Central memory CD8-positive, alpha-beta T cell (primary cell): ENCODE measurements around the gene PRR7.
A peak's percentile ranks its signal among the peaks of the same experiment; 100 is the strongest.

ENCODE experiments used
- ATAC-seq: fragments of 150-1000 bp; cut with Tn5 transposase; replicated peaks from 2 replicates; pipeline ENCODE4 v1.10.0; 2022; ENCODE audit warnings: mild to moderate bottlenecking, moderate FRiP score, moderate number of reproducible peaks; ENCODE audit not compliant: poor library complexity, severe bottlenecking; ENCODE audit errors: extremely low read depth
- DNase-seq, 2 donors: peaks; one replicate each; pipeline ENCODE4 v3.0.0; 2021; ENCODE audit warnings: low spot score in 2 of 2
- H3K27ac Mint-ChIP-seq: one replicate; pipeline ENCODE4 v1.8.0; 2022; ENCODE audit warnings: low read depth, mild to moderate bottlenecking, moderate library complexity, mixed read lengths
- H3K27me3 Mint-ChIP-seq: one replicate; pipeline ENCODE4 v1.8.0; 2022; ENCODE audit warnings: mixed read lengths
- H3K36me3 Mint-ChIP-seq: one replicate; pipeline ENCODE4 v1.8.0; 2022; ENCODE audit warnings: mild to moderate bottlenecking, moderate library complexity, mixed read lengths; ENCODE audit not compliant: insufficient read depth
- H3K4me1 Mint-ChIP-seq: one replicate; pipeline ENCODE4 v1.8.0; 2022; ENCODE audit warnings: mixed read lengths
- H3K4me3 Mint-ChIP-seq: one replicate; pipeline ENCODE4 v1.8.0; 2022; ENCODE audit warnings: mild to moderate bottlenecking, moderate library complexity, mixed read lengths
- H3K9me3 Mint-ChIP-seq: one replicate; pipeline ENCODE4 v1.8.0; 2022; ENCODE audit warnings: mixed read lengths

Gene PRR7

DNA sequence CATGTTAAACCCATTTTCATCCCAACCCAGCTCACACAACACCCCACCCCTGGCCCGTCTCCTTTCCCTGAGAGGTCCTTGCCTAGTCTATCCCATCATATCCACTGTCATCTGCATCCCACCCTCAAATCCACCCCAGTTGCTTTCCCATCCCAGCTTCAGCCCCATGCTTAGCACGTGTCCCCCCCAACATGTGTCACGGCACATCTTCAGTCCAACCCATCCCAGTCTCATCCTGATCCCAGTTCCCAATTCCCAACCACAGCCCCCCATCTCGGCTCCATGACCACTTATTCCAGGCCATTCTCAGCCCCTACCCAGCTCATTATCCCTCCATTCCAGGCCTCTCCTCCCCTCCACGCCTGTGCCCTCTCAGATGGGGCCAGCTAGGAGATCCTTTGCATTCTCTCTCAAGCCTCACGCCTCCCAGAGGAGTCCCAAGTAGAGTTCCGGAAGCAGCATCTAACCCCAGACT, 27.4 kb downstream of the PRR7 start:
- Mint-ChIP-seq H3K27me3 (peaks cover 9% of the 10 kb centered on the region), H3K4me1 (peaks cover 64% of the 10 kb centered on the region), H3K9me3 (no peaks in the 10 kb centered on the region), H3K4me3 (peak overlapping the region; percentile 89), H3K36me3 (peaks cover 9% of the 10 kb centered on the region), H3K27ac (peak overlapping the region; percentile 77)
- ATAC-seq (no peak), DNase-seq (no peak)

DNA sequence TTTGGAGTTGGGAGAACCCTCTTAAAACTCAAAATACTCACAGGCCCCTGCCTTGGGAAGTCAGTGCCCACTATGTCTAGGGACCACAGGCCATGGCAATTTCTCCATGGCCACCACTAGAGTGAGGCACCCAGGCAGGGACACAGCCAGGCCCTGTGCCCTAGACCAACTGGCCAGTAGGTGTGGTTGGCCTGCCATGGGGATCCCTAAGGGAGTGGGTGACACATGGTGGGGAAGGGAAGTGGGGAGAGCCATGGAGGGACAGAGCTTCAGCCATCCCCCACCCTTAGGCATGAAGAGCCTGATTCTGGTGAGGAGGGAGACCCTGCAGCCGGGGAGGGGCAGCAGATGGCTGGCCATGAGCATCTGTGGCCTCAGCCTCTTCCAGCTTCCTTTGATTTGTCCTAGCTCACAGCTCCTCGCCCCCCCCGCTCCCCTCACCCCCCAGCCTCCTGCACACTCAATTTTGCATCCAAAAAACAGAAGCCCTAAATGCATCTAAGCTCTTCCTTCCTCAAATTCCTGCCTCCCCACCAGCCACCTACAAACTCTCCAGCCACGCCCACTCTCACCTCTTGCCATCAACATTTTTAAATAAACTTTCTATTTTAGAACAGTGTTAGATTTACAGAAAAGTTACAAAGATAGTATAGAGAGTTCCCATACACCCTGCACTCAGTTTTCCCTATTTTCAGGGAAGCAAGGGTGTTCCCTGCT, 28.4 kb downstream of the PRR7 start:
- Mint-ChIP-seq H3K27ac (peak overlapping the region; percentile 63), H3K36me3 (peaks cover 11% of the 10 kb centered on the region), H3K4me3 (peak overlapping the region; percentile 89), H3K4me1 (peaks cover 63% of the 10 kb centered on the region), H3K9me3 (no peaks in the 10 kb centered on the region), H3K27me3 (peaks cover 9% of the 10 kb centered on the region)
- ATAC-seq (no peak), DNase-seq (no peak)

DNA sequence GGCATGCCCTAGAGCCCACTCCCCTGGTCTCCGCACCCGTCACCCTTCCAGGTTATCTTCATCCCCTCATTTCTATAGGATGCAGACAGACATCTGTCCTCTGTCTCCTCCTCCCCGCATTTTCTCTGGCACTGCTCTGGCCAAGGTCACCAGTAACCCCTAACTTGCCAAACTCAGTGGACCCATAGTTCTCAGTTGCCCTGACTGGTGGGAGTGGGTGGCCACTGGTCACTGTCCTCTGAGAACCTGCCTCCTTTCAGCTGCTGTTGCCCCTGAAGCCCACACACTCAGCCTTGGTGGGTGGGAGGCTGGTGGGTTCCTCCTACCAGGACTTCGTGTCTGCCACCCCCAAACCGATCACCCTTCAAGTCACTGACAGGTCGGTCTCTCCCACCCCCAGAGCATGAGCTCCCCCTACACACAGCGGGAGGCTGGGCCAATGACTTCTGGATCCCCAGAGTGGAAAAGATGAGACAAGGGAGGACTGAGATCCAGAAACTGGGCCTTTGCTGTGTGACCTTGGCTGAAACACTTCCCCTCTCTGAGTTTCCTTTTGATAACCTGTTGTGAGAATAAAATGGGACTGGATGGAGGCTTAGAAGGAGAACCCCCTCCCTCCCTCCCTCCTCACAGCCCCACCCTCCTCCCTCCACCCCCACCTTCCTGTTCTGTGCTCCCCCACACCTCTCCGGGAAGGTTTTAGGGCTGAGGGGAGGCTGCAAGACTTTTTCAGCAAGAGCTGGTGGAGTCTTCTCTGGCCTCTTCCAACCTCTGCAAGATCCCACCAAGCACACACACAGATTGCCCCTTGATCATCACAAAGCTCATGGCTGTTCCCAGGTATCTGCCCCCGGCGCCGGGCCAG, 29.2 kb downstream of the PRR7 start:
- ATAC-seq (no peak), DNase-seq (no peak)
- Mint-ChIP-seq H3K4me1 (peaks cover 57% of the 10 kb centered on the region), H3K4me3 (peak overlapping the region; percentile 89), H3K36me3 (peaks cover 11% of the 10 kb centered on the region), H3K27ac (peak overlapping the region; percentile 63), H3K9me3 (no peaks in the 10 kb centered on the region), H3K27me3 (peaks cover 9% of the 10 kb centered on the region)

DNA sequence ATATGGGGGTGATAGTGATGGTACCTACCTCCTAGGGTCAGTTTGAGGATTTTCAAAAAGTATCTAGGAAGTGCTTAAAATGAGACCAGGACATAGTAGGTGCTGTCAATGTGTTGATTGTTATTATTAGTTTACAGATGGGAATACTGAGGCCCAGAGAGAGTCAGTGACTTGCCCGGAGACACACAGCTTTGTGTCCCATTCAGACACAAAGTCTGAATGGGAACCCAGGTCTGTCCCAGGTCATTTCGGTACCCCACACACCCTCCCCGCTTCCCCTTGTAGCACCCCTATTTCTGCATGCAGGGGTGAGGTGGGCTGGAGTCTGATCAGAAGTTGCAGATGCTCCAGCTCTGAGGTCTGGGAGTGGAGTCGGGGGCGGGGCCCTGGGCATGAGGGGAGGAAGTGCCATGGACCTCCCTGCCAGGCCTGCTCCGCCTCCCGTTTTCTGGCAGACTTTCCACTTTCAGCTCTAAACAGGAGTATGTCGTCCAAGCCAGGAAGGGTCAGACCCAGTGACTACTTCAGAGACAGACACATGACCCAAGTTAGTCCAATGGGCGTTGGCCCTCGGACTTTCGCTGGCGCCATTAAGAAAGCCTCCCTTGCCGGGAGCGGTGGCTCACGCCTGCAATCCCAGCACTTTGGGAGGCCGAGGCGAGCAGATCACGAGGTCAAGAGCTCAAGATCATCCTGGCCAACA, 30.1 kb downstream of the PRR7 start:
- ATAC-seq (no peak), DNase-seq (no peak)
- H3K27me3 Mint-ChIP-seq = peaks cover 9% of the 10 kb centered on the region
- H3K4me1 Mint-ChIP-seq = peaks cover 51% of the 10 kb centered on the region
- no peak overlapping the region for H3K4me3 Mint-ChIP-seq
- H3K36me3 Mint-ChIP-seq = peaks cover 13% of the 10 kb centered on the region
- H3K9me3 Mint-ChIP-seq = no peaks in the 10 kb centered on the region
- H3K27ac Mint-ChIP-seq = no peak overlapping the region

DNA sequence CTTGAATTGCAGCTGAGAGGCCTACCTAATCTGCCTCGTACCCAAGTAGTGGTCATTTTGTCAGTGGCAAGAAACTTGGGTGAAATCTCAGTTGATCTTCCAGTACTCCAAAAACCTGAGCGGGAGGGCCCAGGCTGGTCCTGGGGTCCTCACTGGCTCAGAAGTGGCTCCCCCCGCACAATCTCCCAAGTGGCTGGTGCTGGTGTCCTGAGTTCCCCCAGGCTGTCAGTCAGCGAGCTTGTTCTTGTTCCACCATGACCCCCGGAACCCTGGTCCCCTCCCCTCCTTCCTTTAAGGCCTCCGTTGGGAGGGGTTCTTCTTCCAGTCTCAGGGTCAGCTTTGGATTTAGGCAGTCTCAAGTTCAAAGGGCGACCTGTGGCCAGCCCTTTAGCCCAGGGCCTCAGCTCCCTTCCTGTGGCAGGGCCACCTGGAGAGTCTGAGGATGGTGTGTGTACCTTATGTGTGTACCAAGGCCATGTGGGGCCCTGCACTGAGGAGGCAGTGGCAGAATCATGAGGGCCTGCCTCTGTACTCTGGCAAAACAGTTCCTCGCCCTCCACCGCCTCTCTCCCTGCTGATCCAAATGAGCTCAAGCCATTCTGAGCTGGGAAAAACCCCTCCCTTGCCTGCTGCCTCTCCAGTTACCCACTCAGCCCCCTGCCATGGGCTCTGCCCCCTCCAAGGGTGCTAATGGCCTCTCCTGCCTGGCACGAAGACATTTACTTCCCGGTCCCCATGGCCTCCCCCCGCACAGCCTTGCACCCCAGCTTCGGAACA, 31.3 kb downstream of the PRR7 start:
- Mint-ChIP-seq H3K27ac (peak overlapping the region; percentile 70), H3K27me3 (peaks cover 9% of the 10 kb centered on the region), H3K4me1 (peaks cover 44% of the 10 kb centered on the region), H3K36me3 (peaks cover 11% of the 10 kb centered on the region), H3K9me3 (no peaks in the 10 kb centered on the region), H3K4me3 (no peak overlapping the region)
- ATAC-seq (no peak), DNase-seq (no peak)

DNA sequence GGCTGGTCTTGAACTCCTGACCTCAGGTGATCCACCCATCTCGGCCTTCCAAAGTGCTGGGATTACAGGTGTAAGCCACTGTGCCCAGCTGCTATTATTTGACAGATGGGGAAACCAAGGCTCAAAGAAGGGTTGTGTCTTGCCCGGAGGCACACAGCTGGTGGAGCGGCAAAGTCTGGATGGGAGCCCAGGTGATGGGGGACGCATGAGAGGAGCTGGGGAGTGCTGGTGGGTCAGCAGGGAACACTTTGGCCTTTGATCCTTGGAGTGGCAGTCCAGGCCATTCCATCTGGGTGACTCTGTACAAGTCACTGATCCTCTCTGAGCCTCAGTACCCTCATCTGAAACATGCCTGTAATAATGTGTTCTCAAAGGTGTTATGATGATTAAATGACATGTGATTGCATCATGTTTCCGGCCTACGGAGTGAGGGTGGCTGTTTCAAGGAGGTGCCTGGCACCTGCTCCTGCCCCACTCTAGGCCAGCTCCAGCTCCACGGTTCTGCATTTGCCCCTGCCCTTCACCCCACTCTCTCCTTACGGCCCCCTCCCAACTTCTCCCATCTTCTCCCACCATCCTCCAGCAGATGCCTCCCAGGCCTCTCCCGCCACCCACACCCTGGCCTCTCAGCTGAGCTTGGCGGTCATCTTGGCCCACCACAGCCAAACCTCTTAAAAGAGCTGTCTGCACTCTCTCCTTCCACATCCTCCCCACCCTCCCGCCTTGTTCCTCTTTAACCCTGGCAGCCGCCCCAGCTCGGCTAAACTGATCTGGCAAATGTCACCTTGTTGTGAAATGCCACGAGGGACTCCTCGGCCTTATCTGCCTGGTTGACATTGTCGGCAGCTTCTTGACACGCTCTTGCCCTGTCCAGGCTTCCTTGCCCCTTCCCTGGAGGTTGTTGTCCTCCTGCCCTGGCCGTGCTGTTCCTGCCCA, 32.4 kb downstream of the PRR7 start:
- Mint-ChIP-seq H3K36me3 (peaks cover 11% of the 10 kb centered on the region), H3K9me3 (no peaks in the 10 kb centered on the region), H3K4me3 (no peak overlapping the region), H3K27me3 (peaks cover 7% of the 10 kb centered on the region), H3K4me1 (peaks cover 41% of the 10 kb centered on the region), H3K27ac (peak overlapping the region; percentile 70)
- ATAC-seq = peak; percentile 74
- no peak for DNase-seq

DNA sequence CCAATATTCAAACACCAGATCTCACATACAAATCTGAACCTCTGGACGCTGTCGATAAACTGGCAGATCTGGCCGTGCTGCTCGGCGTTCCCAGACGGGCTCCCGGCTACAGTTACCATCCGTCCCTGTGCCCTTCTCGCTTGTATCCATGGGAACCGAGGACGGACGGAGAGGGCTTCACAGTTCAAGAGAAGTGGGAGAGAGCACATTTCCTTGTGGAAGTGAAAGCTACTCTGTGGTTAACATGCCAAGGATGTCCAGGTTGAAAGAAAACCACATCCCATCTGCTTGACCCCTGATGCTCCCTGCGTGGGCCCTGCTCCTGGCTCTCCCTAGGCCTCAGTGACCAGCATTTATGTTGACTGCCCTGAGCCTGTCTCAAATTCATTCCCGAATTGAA, 33.2 kb downstream of the PRR7 start:
- Mint-ChIP-seq H3K36me3 (peaks cover 9% of the 10 kb centered on the region), H3K4me3 (no peak overlapping the region), H3K9me3 (no peaks in the 10 kb centered on the region), H3K27me3 (no peaks in the 10 kb centered on the region), H3K4me1 (peaks cover 33% of the 10 kb centered on the region), H3K27ac (peak overlapping the region; percentile 70)
- DNase-seq (no peak), ATAC-seq (no peak)

DNA sequence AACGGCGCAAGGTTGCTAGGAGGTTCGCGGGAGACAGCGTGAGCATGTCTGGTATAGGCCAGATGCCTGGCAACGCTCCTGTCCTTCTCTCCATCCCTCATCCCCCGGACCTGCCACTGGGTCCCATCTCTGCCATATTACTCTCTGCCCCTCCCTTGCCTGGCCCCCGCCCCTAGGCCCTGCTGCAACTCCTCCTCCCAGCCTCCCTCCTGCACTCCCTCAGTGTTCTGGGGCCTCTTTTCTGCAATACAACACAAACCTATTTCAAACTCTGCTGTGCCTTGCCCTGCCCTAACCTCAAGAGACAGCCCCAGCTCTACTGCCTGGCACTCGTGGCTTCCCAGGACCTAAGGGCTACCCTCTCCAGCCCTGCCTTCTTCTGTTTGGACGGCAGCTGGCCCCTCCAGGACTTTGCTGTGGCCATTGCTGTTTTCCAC, 35.8 kb downstream of the PRR7 start:
- Mint-ChIP-seq H3K4me3 (no peak overlapping the region), H3K27me3 (no peaks in the 10 kb centered on the region), H3K27ac (no peak overlapping the region), H3K4me1 (peaks cover 16% of the 10 kb centered on the region), H3K9me3 (no peaks in the 10 kb centered on the region), H3K36me3 (peaks cover 7% of the 10 kb centered on the region)
- ATAC-seq = no peak
- no peak for DNase-seq

DNA sequence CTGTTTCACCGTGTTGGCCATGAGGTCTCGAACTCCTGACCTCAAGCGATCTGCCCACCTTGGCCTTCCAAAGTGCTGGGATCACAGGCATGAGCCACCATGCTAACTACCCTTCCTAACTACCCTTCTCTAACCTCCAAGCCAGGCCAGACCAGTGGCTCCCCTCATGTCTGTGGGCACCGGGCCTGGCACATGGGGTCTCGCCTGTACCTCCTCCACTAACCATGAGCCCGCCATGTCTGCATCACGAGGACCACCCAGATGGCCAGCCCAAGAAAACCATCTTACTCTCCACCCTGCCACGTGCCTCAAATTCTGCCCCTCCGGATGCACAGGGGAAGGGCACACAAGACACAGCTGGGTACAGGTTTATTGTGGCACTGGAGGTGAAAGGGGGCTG, 36.4 kb downstream of the PRR7 start:
- no peaks in the 10 kb centered on the region for H3K9me3 Mint-ChIP-seq
- ATAC-seq (no peak), DNase-seq (no peak)
- H3K27ac Mint-ChIP-seq = no peak overlapping the region
- no peak overlapping the region for H3K4me3 Mint-ChIP-seq
- peaks cover 7% of the 10 kb centered on the region for H3K36me3 Mint-ChIP-seq
- peaks cover 16% of the 10 kb centered on the region for H3K4me1 Mint-ChIP-seq
- H3K27me3 Mint-ChIP-seq = no peaks in the 10 kb centered on the region

DNA sequence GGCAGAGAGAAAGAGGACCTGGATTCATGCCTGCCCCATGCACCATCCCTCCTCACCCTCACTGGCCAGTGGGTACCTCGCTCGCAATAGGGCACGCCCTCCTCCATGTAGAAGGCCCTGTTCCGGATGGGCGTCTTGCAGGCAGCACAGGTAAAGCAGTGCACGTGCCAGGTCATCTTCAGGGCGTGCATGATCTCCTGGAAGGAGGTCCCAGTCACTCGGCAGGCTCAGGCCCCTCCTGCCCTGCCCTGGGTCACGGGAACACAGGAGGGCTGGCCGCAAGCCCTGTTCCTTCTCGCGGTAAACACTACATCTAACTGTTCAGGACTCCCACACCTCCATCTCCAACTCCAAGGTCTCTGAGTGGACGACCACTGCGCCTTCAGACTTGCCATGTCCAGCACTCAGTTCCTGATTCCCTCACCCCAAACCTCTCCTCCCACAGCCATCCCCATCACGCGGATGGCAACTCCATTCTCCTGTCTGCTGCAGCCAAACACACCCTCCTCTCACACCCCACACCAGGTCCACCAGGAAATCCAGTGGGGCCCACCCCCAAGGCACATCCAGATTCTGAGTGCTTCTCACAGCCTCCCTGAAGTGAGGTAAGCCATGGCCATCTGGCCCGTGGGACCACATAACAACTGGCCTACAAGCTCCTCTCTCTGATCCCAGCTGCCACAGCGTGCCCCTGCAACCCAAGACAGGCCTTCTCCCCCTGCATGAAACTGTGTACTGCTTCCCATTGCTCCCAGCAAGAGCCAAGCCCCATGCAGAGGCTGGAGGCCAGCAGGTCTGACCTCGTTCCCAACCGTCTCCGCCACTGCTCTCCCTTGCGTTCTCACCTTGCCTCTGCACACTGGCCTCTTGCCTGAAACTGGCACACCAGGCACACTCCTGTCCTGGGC, 37.6 kb downstream of the PRR7 start:
- Mint-ChIP-seq H3K4me1 (peaks cover 5% of the 10 kb centered on the region), H3K4me3 (no peak overlapping the region), H3K27ac (peak overlapping the region; percentile 23), H3K27me3 (no peaks in the 10 kb centered on the region), H3K36me3 (peaks cover 9% of the 10 kb centered on the region), H3K9me3 (no peaks in the 10 kb centered on the region)
- DNase-seq (no peak), ATAC-seq (no peak)
